Fibroblast of lung (primary cell): Measurements from ENCODE around the gene NADK. TPM values are rescaled to one million over a fixed set of nuclear protein-coding genes. Genes with fewer than 3 reads are reported as not detected.

Experiments
- DNase-seq, 2 donors: peaks; one replicate each; pipeline versions ENCODE4 v3.0.0 to v3.0.0-alpha.2; 2010; ENCODE audit warnings: low read depth in 2 of 2
- H2AFZ ChIP-seq: 2 replicates; pipeline ENCODE4 v1.5.1; 2012; ENCODE audit warnings: low read length, control low read depth, inconsistent platforms
- H3K27ac ChIP-seq: 2 replicates; pipeline ENCODE4 v1.5.1; 2011; ENCODE audit warnings: low read length, control low read depth; ENCODE audit not compliant: insufficient read depth
- H3K27me3 ChIP-seq: 2 replicates; pipeline ENCODE4 v1.5.1; 2011; ENCODE audit warnings: mild to moderate bottlenecking, low read length; ENCODE audit not compliant: control insufficient read depth, insufficient read depth
- H3K36me3 ChIP-seq: 2 replicates; pipeline ENCODE4 v1.5.1; 2011; ENCODE audit warnings: low read length; ENCODE audit not compliant: control insufficient read depth, insufficient read depth
- H3K4me1 ChIP-seq: 2 replicates; pipeline ENCODE4 v1.5.1; 2011; ENCODE audit warnings: low read length; ENCODE audit not compliant: control insufficient read depth, insufficient read depth; ENCODE audit errors: extremely low read depth
- H3K4me2 ChIP-seq: 2 replicates; pipeline ENCODE4 v1.5.1; 2011; ENCODE audit warnings: low read length, control low read depth; ENCODE audit not compliant: insufficient read depth; ENCODE audit errors: extremely low read depth
- H3K4me3 ChIP-seq, 4 experiments: fragments of 200-600 bp in 1 of 4; sonication (generic) in 1 of 4; replicated peaks in 1 of 4; 2 replicates each; pipeline ENCODE4 v1.5.1; 2011 to 2016; ENCODE audit warnings: low read length in 4 of 4, low read depth in 3 of 4, mild to moderate bottlenecking in 3 of 4, control low read depth in 2 of 4, inconsistent platforms in 1 of 4, mixed read lengths in 1 of 4; ENCODE audit not compliant: insufficient read depth in 1 of 4; ENCODE audit errors: control extremely low read depth in 1 of 4
- H3K79me2 ChIP-seq: 2 replicates; pipeline ENCODE4 v1.5.1; 2012; ENCODE audit warnings: mild to moderate bottlenecking, low read length, inconsistent platforms; ENCODE audit not compliant: control insufficient read depth, insufficient read depth
- H3K9ac ChIP-seq: 2 replicates; pipeline ENCODE4 v1.5.1; 2011; ENCODE audit warnings: mild to moderate bottlenecking, low read length, control low read depth; ENCODE audit not compliant: insufficient read depth
- H3K9me3 ChIP-seq: 2 replicates; pipeline ENCODE4 v1.5.1; 2012; ENCODE audit warnings: low read depth, low read length; ENCODE audit not compliant: control insufficient read depth, insufficient read depth
- H4K20me1 ChIP-seq: 2 replicates; pipeline ENCODE4 v1.5.1; 2011; ENCODE audit warnings: low read length; ENCODE audit not compliant: control insufficient read depth, insufficient read depth; ENCODE audit errors: extremely low read depth
- EZH2 ChIP-seq: IDR thresholded peaks from 2 replicates; pipeline ENCODE4 v1.5.1; 2012; ENCODE audit warnings: low read length, control low read depth, mild to moderate bottlenecking; ENCODE audit errors: missing control alignments
- polyA plus RNA-seq, 2 donors: library from polyadenylated mRNA; depleted of rRNA in 1 of 2; stranded (reverse) in 1 of 2; unstranded in 1 of 2; fragments of >200 nt; gene quantifications; 2 replicates each; pipeline ENCODE4 v1.2.1, GENCODE V29; 2011 to 2012; ENCODE audit warnings: missing spikeins in 1 of 2
- total RNA-seq: library from RNA; depleted of rRNA; stranded (reverse); fragments of >200 nt; gene quantifications from 2 replicates; pipeline ENCODE4 v1.2.1, GENCODE V29; 2014
- TF ChIP-seq, protein P1 (sequence below), 2 donors: IDR thresholded peaks in 1 of 2; conservative IDR thresholded peaks in 1 of 2; 1 replicate in 1 of 2; 2 replicates in 1 of 2; pipeline ENCODE4 v1.5.1; 2011 to 2012; ENCODE audit warnings: low read length in 2 of 2, control low read depth in 1 of 2, inconsistent platforms in 1 of 2, low read depth in 1 of 2, mild to moderate bottlenecking in 1 of 2

NADK gene
- total and polyA plus RNA-seq, 2 donors (not counting 1 experiment from before 2014, with no cell fraction given): 32.7 to 35.0 TPM

DNA sequence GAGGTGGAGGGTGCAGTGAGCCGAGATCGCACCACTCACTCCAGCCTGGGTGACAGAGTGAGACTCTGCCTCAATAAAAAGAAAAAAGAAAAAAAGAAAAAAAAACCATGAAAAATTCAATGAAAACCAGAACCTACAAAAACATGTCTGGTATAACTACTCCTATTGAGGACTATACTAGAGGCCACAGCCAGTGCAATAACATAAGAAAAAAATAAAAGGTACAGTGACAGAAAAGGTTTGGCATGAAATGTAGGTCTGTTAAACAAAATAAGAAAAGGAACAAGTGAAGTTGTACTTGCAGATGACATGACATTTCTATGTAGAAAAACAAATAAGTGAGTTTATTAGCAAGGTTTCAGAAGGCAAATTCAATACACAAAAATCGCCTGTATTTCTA lies 8.2 kb downstream of the NADK start:
- Histone ChIP-seq H3K36me3 (no peaks in the 10 kb centered on the region), H3K9ac (no peak overlapping the region), H3K4me3 (no peak overlapping the region), H2AFZ (no peak overlapping the region), H3K79me2 (peaks cover 50% of the 10 kb centered on the region), H4K20me1 (no peaks in the 10 kb centered on the region), H3K4me1 (no peaks in the 10 kb centered on the region), H3K9me3 (peaks cover 2% of the 10 kb centered on the region), H3K27me3 (no peaks in the 10 kb centered on the region), H3K27ac (no peak overlapping the region), H3K4me2 (no peak overlapping the region)
- TF ChIP-seq, protein P1, sequence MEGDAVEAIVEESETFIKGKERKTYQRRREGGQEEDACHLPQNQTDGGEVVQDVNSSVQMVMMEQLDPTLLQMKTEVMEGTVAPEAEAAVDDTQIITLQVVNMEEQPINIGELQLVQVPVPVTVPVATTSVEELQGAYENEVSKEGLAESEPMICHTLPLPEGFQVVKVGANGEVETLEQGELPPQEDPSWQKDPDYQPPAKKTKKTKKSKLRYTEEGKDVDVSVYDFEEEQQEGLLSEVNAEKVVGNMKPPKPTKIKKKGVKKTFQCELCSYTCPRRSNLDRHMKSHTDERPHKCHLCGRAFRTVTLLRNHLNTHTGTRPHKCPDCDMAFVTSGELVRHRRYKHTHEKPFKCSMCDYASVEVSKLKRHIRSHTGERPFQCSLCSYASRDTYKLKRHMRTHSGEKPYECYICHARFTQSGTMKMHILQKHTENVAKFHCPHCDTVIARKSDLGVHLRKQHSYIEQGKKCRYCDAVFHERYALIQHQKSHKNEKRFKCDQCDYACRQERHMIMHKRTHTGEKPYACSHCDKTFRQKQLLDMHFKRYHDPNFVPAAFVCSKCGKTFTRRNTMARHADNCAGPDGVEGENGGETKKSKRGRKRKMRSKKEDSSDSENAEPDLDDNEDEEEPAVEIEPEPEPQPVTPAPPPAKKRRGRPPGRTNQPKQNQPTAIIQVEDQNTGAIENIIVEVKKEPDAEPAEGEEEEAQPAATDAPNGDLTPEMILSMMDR (conservative IDR thresholded peaks at IDR 0.05 in 1 of 2, IDR thresholded peaks at IDR 0.05 in 1 of 2; ENCODE audit: low read depth in 1 of 2, low read length in 2 of 2): no peak
- TF ChIP-seq EZH2: no peak
- DNase-seq: no peak

DNA sequence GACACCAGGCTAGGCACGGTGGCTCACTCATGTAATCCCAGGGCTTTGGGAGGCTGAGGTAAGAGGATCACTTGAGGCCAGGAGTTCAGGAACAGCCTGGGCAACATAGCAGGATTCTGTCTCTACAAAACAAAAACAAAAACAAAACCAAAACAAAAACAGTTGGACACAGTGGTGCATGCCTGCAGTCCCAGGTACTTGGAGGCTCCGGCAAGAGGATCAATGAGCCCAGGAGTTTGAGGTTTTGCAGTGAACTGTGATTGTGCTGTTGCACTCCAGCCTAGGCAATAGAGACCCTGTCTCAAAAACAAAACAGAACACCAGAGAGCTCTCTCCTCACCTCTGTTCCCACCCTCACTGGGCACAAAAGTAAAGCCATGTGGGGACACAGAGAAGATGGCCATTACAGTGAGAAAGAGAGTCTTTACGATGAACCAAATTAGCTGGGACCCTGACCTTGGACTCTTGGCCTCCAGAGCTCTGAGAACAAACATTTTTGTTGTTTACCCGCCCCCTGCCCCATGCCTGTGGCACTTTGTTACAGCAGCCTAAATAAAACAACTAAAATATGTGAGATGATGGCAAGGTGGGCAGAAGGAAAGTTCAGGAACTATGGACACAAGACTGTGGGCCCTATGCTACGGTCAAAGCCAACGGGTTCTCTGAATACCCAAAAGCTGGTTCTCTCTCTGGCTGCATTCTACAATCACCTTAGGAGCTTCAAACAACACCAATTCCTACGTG lies 9.8 kb downstream of the NADK start:
- peaks cover 2% of the 10 kb centered on the region for H3K9me3 ChIP-seq
- TF ChIP-seq, protein P1 (conservative IDR thresholded peaks at IDR 0.05 in 1 of 2, IDR thresholded peaks at IDR 0.05 in 1 of 2; ENCODE audit: low read depth in 1 of 2, low read length in 2 of 2): no peak
- TF ChIP-seq EZH2: no peak
- H3K27me3 ChIP-seq: no peaks in the 10 kb centered on the region
- H3K4me1 ChIP-seq: no peaks in the 10 kb centered on the region
- DNase-seq: no peak
- no peak overlapping the region for H3K27ac ChIP-seq
- no peak overlapping the region for H3K4me3 ChIP-seq
- no peak overlapping the region for H2AFZ ChIP-seq
- no peak overlapping the region for H3K9ac ChIP-seq
- H3K36me3 ChIP-seq: peaks cover 5% of the 10 kb centered on the region
- peaks cover 41% of the 10 kb centered on the region for H3K79me2 ChIP-seq
- no peak overlapping the region for H3K4me2 ChIP-seq
- no peaks in the 10 kb centered on the region for H4K20me1 ChIP-seq

DNA sequence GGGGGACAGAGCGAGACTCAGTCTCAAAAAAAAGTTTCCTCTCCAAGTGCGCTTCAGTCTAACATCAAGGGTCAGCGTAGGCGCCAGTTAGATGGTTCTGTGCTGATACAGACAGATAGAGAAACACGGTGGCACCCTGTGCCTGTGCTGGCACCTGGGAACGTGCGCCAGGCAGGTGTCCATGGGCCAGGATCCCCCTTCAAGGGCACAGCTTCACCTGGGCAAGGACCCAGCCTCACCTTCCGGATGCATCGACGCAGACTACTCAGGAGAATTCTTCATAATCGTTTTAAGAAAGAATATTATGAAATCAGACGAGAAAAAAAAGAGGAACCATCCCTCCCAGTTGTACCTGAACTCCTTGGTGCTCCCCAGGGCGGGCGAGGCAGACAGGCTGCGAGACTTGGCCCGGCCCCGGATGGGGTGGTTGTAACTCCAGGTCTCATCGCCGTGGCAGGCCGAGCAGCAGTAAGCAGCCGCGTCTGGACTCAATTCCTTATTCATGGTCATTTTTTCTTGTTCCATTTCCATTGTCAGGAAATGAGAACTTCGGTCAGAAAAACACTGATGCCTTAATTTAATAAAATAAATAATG lies 13.3 kb downstream of the NADK start:
- Histone ChIP-seq H3K4me3 (no peak overlapping the region), H3K4me2 (no peak overlapping the region), H3K79me2 (peaks cover 24% of the 10 kb centered on the region), H2AFZ (no peak overlapping the region), H3K9me3 (no peaks in the 10 kb centered on the region), H3K9ac (no peak overlapping the region), H3K27ac (no peak overlapping the region), H4K20me1 (no peaks in the 10 kb centered on the region), H3K4me1 (no peaks in the 10 kb centered on the region), H3K36me3 (peaks cover 15% of the 10 kb centered on the region), H3K27me3 (no peaks in the 10 kb centered on the region)
- no peak for DNase-seq
- TF ChIP-seq, protein P1 (conservative IDR thresholded peaks at IDR 0.05 in 1 of 2, IDR thresholded peaks at IDR 0.05 in 1 of 2; ENCODE audit: low read depth in 1 of 2, low read length in 2 of 2): no peak
- TF ChIP-seq EZH2: no peak
